ENCODE results near the gene ADRB1.

ADRB1 gene

GRCh38 chr10:114048472-114048871 is 4.8 kb downstream of the ADRB1 start:
- H3K4me3 ChIP-seq (ENCODE audit: low read depth, low read length): no peak overlapping the region
- in situ Hi-C loops (cut with HindIII; ENCODE audit: low pct_ligation_motif_present, low sequenced_read_pairs): no loop called here

GRCh38 chr10:114051714-114052113 is 8.0 kb downstream of the ADRB1 start:
- Histone ChIP-seq H3K4me3 (ENCODE audit: low read depth, low read length) (no peak overlapping the region), H3K27me3 (replicated peaks) (peaks cover 2% of the 10 kb centered on the region), H3K36me3 (replicated peaks) (no peaks in the 10 kb centered on the region), H3K27ac (no peak overlapping the region)
- TF ChIP-seq CTCF (IDR thresholded peaks at IDR 0.05; ENCODE audit: low read depth, low read length, missing control alignments): no peak
- in situ Hi-C loops (cut with HindIII; ENCODE audit: low pct_ligation_motif_present, low sequenced_read_pairs): no loop called here
- no peak for DNase-seq

More at GRCh38 chr10:114048472-114048871, 4.8 kb downstream of the ADRB1 start:
- H3K27ac ChIP-seq: no peak overlapping the region
- no peaks in the 10 kb centered on the region for H3K36me3 ChIP-seq (replicated peaks)
- no peak for TF ChIP-seq CTCF (IDR thresholded peaks at IDR 0.05; ENCODE audit: low read depth, low read length, missing control alignments)
- no peak for DNase-seq
- H3K27me3 ChIP-seq (replicated peaks): peaks cover 20% of the 10 kb centered on the region

- Histone ChIP-seq H3K36me3 (replicated peaks) (no peaks in the 10 kb centered on the region), H3K27ac (no peak overlapping the region), H3K27me3 (replicated peaks) (peaks cover 2% of the 10 kb centered on the region), H3K4me3 (ENCODE audit: low read depth, low read length) (no peak overlapping the region)
- no peak for TF ChIP-seq CTCF (IDR thresholded peaks at IDR 0.05; ENCODE audit: low read depth, low read length, missing control alignments)
- in situ Hi-C loops (cut with HindIII; ENCODE audit: low pct_ligation_motif_present, low sequenced_read_pairs): no loop called here
- DNase-seq: no peak
Measured at GRCh38 chr10:114052255-114052654, 8.6 kb downstream of the ADRB1 start.

- no peaks in the 10 kb centered on the region for H3K36me3 ChIP-seq (replicated peaks)
- DNase-seq: no peak
- no peak for TF ChIP-seq CTCF (IDR thresholded peaks at IDR 0.05; ENCODE audit: low read depth, low read length, missing control alignments)
- H3K27me3 ChIP-seq (replicated peaks): no peaks in the 10 kb centered on the region
- no peak overlapping the region for H3K27ac ChIP-seq
- in situ Hi-C loops (cut with HindIII; ENCODE audit: low pct_ligation_motif_present, low sequenced_read_pairs): no loop called here
- no peak overlapping the region for H3K4me3 ChIP-seq (ENCODE audit: low read depth, low read length)
Measured at GRCh38 chr10:114053946-114054345, 10.3 kb downstream of the ADRB1 start.

GRCh38 chr10:114057855-114058254 is 14.2 kb downstream of the ADRB1 start:
- TF ChIP-seq CTCF (IDR thresholded peaks at IDR 0.05; ENCODE audit: low read depth, low read length, missing control alignments): no peak
- no peak overlapping the region for H3K27ac ChIP-seq
- H3K4me3 ChIP-seq (ENCODE audit: low read depth, low read length): no peak overlapping the region
- DNase-seq: no peak
- in situ Hi-C loops (cut with HindIII; ENCODE audit: low pct_ligation_motif_present, low sequenced_read_pairs): no loop called here
- no peaks in the 10 kb centered on the region for H3K27me3 ChIP-seq (replicated peaks)
- H3K36me3 ChIP-seq (replicated peaks): no peaks in the 10 kb centered on the region

GRCh38 chr10:114058297-114058696 is 14.6 kb downstream of the ADRB1 start:
- H3K27me3 ChIP-seq (replicated peaks): no peaks in the 10 kb centered on the region
- no peak overlapping the region for H3K27ac ChIP-seq
- in situ Hi-C loops (cut with HindIII; ENCODE audit: low pct_ligation_motif_present, low sequenced_read_pairs): no loop called here
- H3K4me3 ChIP-seq (ENCODE audit: low read depth, low read length): no peak overlapping the region
- H3K36me3 ChIP-seq (replicated peaks): no peaks in the 10 kb centered on the region
- no peak for DNase-seq
- TF ChIP-seq CTCF (IDR thresholded peaks at IDR 0.05; ENCODE audit: low read depth, low read length, missing control alignments): no peak
